GM19035 (cell line): Measurements from ENCODE around the gene CTDSPL.

Experiments
- ATAC-seq: cut with Tn5 transposase; IDR thresholded peaks from one replicate; pipeline ENCODE4 v1.9.1; 2021; ENCODE audit not compliant: unreplicated experiment

The CTDSPL gene

DNA sequence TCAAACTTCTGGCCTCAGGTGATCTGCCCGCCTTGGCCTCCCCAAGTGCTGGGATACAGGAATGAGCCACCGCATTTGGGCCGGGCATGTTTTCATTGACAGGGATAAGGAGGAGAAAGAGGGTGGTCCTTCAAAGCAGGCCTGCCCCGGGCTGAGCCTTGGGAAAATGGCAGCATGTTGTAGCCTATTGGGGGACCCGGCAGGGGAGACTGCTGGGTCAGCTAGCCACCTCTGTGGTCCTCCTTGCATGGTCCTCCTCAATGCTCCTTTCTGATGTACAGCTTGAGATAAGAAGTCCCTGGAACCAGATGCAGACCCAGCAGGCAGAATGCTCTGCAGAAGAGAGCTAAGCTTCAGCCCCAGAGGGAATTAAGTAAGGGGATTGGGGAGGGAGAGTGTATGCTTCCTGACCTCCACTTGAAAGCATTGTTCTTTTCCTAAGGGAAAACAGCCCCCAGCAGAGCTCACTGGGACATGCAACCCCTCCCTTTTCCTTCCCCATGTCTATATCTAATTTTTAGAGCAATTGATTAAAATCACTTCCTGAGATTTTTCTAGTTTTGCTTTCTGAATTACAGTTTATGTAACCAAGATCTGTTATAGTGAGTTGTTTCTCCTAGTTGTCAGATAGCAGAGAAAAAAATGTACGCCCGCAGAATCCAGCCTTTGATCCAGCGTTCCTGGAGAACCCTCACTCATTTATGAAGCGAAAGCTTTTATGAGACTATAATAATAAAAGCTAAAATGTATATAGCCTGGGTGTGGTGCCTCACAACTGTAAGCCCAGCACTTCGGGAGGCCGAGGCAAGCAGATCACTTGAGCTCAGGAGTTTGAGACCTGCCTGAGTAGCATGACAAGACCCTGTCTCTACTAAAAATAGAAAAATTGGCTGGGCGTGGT is 80.2 kb downstream of the CTDSPL start:
- ATAC-seq = no peak

DNA sequence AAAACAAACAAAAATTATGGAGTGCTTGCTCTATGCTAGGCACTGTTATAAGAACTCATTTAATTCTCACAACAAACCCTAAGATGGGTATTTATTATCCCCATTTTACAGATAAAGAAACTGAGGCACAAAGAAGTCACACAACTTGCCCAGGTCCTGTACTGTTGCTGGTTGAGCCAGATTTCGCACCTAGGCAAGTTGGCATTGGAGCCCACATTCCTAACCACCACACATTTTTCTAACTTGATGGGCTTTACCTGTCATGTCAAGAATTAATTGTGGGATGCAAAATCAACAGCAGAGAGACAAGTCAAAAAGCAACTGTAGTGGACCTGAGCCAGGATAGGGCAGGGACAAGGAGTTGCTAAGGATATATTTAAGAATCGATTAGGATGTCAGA is 81.0 kb downstream of the CTDSPL start:
- no peak for ATAC-seq

DNA sequence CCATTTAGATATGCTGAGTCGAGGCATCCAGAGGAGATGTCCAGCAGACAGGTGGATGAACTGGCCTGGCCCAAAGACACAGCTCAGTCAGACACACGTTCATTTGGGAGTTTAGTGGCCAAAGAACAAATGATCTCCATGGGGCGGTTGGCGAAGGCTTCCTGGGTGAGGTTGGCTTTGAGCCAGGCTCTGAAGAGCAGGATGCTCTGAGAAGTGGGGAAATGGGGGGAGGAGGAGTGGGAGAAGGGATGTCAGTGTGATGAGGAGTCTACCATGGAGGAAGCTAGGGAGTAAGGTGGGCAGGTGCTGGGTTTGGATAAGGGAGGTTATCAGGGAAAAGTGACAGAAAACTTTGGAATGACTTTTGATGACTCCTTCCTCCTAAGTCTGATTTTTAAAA is 81.4 kb downstream of the CTDSPL start:
- no peak for ATAC-seq

DNA sequence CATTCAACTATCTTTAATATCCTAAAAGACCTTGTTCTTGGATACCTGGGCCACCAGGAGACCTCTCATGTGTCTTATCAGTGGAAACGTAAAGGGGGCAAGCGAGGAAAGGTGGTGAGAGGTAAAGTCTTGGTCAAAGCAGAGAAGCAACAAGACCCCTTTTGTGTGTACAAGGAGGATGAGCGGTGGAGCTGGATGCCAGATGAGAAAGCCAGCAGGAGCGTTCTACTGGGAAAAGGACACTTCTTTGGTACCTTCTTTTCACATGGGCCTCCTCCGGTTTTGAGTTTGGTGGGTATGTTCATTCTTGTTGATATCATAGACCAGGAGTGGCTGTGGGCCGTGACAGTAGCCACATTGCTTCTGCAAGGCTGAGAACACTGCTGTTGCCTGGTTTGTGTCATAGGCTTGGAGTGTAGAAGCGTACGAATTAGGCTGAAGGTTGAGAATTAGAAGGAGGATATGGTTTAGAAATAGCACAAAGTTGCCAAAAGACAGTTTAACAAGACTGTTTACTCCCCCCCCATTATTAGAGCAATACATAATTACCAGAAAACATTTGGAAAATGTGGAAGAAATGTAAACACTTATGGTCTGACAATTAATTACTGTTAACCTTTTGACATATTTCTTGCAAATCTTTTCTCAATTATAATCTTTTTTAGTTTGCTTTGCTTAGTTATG is 82.1 kb downstream of the CTDSPL start:
- ATAC-seq = no peak

DNA sequence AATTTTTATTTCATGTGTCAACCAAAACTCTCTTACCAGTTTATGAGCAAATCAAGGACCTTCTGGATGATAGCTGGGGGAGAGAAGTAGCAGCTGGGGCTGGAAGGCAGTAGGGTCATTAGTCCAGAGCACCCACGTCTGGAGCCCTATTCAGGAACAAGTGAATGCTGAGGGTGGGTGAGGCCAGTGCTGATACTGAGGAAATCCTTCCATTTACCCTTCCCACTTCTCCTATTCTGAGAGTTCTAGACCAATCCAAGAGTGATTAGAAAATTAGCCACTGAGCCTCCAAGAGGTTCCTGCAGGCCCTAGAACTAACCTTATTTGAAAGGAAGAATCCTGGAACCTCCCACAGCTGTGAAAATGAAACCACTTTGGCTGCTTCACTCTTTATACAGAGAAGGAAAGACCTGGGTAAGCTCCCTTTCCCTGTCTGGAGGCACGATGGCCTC is 82.7 kb downstream of the CTDSPL start:
- no peak for ATAC-seq

DNA sequence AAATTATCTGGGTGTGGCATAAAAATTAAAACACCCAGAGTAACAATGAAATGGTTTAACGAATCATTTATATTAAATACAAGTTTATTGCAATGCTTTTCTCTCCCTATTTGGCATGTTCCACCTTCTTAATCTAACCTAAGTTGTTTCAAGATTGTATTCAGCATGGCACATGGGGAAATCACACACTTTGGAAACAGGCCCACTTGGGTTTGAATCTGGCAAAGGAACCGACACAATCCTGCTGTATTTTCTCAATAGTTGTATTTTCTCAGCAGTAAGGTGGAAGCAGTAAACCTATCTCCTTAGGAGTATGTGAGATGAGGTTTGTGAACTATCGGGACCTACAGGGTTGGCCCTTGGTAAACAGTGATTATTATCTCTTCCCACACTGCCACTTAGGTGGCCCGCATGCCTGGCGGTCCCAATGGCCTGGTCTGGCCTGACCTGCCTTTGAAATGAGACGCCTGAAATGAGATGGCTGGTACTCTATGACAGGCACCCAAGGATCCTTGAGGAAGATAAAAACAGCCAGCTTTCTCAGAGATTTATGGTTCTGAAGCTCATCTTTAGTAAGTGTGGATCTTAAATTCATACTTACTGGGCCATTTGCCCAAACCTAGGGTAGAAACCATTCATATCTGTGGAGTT is 83.6 kb downstream of the CTDSPL start:
- ATAC-seq = no peak

DNA sequence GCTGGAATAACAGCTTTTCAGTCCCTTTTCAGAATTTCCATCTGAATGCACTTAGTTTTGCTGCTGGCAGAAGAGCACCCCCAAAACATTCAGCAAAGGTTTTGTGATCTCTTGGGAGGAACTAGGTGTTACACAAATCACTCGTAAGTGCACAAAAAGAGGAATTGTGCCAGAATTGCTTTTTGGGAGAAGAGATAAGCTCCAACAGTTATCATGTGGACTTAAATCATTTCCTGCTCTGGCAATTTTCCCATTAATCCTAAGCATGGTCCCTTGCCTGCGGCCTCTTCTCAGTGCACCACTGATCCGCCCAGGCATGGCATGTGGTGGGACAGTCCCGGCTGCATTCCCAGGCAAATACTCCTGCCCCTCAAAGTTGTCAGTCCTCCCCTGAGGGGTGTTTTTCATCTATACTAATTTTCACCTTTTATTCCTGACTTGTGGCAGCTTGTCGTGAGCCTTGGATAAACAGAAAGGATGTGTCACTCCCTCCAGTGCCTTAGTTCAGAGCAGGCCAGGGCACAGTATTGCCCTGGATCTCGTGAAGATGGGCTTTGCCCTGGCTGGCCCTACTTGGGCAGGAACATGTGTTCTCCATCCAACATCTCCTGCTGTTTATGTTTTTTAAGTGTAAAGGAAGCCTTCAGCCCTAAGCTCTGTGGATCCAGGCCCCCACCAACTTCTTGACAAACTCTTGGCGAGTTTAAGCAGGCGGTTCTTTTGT is 84.3 kb downstream of the CTDSPL start:
- ATAC-seq = no peak

DNA sequence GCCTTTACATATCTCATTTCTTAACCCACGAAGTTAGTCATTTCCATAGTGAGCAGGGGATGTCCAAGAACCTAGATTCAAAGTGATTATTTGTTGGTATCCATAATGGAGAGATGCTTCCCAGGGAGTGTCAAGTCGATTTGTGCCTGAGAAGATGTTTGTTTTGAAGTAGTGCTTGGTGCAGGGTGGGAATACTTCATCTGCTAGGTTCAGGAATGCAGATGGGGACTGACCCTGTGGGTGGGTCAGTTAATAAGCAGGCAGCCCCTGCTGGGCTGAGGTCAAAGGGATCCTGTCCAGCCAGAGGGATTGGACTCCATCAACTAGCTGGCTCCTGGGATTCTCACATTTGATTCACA is 84.8 kb downstream of the CTDSPL start:
- no peak for ATAC-seq

DNA sequence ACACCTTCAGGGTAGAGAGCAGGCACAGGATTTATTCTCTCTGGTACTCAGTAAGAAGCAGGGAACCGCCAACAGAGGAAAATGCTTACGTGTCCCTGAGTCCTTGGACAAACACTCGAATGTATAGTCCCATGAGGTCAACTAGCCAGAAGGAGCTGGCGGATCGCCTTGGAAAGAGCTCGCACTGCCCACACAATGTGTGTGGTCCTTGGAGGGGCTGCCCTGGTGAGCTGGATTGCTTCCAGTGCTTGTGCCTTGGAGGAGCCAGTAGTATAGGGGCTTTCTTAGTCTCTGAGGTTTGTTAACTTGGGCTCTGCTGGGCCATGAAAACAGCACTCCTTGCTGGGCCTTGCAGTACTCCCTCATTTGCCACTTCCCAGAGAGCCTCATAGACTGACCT is 88.2 kb downstream of the CTDSPL start:
- no peak for ATAC-seq

DNA sequence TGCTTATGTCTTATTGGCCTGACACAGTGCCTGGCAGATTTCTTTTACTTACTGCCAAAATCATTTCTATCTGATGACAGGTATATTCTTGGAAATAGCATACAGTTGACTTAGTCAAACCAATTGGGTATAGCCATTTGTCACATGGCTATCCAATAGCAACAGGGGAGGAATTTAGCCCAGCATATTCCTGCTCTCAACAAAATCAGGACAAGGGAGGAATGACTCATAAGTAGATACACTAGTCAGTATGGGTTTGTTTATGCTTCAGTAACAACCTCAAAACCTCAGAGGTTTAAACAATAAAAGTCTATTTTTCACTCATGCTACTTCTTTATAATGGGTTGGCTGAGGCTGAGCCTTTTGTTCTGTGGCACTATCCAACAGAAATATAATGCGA is 90.9 kb downstream of the CTDSPL start:
- no peak for ATAC-seq

DNA sequence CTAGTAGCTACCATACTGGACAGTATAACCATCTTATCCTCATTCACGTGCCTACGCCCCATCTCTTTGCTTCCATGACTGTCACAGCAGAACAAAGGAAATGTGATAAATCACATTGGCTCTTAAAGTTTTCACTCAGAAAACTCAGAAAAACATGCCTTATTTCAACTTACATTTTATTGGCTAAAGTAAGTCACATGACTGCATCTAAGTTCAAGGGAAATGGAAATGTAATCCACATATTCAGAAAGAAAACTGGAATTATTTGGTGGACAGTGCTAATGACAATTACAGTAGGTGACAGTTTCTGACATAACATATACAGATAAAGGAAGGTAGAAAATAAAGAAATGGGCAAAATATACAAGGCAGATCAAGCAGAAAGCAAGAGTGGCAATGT is 91.5 kb downstream of the CTDSPL start:
- ATAC-seq = no peak

DNA sequence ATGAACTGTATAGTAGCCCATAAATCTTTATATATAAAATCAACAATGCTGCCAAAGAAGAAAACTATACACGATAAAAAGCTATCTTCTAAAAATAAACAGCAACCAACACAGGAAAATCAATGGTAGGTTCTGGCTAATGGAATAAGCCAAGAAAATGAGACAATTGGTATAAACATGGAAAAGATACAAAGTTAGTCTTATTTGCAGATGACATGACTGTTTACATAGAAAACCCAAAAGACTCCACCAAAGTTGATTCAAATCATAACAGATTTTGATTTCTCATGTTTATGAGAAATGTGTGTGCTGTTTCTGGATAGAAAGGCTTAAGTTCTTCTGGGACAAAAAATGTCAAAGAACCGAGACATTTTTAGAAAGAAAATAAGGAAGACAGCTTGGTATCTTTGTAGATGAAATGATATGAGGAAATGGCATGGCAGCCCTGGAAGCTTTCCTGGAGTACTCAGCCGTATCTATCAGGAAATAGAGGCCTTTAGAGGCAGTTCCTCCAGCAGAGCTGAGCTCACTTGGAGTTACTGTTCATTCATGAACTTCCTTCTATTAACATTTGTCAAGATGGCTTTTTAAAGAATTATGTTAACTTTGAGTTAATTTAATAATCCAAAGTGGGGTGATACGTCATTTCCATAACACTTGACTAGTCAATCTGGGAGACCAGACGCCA is 92.2 kb downstream of the CTDSPL start:
- ATAC-seq = no peak

DNA sequence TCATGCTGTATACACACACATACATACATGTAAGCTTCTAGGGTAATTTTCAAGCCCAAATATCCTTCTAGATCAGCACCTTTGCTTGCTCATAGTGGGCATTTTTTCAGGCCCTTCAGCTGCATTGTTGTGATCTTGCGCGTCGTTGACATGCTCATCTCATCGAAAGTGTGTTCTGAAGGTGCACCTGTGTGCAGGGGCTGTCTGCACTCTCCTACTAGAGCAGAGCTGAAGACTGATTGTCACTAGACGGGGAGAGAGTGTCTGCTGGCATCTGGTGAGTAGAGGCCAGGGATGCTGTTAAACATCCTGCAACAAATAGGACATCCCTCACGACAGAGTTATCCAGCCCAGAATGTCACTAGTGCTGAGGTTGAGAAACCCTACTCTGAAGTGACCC is 93.2 kb downstream of the CTDSPL start:
- no peak for ATAC-seq

DNA sequence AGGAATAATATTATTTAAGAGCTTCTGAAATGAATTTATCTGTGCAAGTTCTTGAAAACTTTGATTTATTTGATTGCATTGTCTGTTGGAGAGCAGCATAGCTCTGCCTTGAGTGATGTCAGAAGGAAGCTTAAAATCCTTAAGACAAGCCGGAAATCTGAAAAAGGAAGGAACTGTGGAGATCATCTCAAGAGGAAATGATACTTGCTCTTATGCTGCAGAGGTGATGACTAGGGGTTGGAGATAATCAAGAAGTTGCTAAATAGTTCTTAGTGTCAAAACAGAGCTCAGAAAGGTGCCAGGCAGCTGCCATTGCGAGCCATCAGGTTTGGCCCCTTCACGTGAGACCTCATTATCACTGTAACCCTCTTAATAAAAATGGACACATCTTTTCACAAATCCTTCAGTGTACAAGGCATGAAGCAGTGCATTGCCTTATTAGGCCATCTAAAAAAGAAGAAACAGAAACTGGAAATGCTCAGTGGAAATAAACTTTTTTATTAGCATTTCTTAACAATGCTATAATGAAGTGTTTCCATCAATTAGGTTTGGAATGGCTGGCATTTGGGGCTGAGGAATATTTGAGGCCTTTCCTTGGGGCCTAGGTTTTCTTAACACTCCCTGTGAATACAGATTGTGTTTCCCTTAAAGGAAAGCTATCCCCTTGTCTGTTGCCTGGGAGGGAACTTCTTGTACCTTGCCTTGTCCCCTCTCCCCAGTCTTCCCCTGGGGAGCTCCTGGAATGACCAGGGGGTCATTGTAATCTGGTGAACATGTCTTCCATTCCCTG is 94.4 kb downstream of the CTDSPL start:
- ATAC-seq = no peak

DNA sequence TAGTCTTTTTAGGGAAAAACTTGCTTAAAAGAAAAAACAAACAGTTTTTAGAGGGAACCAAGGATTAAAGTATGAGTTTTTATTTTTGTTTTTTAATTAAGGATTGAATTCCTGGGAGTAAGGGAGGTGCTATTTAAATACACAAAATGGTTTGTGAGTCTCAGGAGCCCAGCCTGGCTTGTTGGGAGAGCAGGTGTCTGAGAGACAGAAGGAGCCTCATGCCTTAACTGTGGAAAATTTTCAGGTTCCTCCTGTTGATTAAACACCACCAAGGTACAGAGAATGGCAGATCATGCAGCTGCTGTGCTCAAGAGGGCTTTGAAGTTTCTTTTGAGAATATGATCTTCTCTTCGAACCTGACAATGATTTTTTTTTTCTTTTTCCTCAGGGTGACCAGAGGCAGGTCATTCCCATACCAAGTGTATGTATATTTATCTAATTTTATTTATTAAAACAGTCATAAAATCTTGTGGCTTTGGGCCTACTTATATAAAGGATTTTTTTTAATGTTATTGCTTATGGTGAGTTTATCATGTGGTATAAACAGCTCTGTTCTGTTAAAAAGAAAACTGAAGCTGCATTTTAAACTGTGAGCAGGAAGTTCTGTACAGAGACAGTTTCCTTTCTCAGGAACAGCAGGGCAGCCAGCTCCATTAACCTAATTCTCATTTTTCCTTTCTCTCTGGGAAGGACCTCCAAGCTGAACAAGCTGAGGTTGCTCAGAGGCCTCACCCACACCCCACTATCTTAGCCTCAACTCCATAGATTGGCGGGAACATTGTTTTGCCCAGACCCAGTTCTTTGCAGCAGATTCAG is 95.3 kb downstream of the CTDSPL start:
- ATAC-seq = no peak

DNA sequence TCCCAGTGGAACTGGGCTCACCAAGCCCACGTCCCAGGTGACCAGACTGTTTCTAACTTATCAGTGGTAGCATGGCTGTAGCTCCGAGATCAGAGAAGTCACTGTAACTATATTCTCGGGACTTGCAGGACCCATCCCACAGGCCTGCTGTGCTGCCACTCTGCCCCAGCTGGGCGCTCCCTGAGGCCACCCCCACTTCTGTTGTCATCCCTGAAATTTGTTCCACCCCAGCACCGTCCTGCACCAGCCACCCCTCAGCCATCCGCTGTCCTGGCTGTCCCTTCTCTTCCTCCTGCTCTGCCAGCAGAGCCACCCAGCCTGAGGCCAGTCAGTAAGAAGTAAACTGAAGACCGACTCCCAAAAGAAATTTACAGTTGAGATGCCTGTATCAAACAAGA is 95.9 kb downstream of the CTDSPL start:
- ATAC-seq = no peak

DNA sequence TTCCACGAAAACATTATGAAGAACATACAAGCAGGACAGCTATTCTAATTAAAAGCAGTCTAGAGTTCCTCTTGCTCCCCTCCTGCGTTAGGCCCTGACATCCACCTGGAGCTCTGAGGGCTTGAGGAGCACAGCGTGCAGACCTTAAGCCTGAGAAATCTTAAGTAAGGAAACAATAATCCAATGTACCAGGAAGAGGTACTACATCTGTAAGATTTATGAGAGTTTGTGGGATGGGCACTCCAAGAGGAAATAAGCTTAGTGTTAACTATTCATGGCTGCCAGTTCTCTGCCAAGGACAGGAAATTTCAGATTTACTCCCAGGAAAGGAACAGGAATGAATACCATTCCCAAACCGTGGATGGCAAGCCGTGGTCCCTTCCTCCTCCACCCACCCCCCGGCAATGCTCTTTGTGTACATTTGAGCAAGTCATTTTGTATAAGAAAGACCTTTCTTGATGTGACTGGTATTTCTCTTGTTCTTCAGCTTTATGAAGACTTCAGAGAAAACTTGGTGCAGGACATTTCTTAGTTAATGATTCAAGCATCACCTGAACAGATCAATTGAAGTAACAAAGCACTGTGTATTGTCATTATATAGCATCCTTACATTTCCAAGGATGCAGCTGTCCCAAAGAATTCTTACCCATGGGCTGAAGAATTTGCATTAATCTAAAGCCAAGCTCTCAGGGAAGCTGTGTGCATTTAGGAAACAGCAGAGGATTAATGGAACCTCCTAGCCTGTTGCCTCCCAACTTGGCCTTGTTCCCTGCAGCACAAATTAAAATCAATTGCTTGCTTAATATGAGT is 100.1 kb downstream of the CTDSPL start:
- ATAC-seq = no peak

DNA sequence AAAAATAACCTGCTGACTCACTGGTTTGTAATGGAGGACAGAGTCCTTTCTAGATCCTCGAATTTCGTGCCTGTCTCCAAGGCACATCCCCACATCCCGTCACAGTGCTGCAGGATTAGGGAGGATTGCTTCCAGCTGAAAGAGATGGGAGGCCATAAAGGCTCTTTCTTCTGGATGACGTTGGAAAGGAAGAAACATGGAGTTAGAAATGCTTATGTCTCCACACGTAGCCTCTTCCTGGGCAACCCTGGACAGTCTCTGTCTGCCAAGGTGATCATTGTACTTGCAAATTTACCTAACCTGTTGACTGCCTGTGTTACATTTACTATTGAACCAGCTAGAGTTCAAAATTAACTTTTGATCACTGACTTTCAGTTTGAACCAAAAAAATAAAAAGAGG is 101.3 kb downstream of the CTDSPL start:
- ATAC-seq = no peak
